ENCODE results near the gene SPINK14. TPM values are rescaled to one million over a fixed set of nuclear protein-coding genes. Genes with fewer than 3 reads are reported as not detected.

The SPINK14 gene
- not detected in 5 replicates for total RNA-seq (2022; extraction: Qiagen RNA extraction)

GRCh38 chr5:148168246-148168645 lies at the start of gene SPINK14:
Gene SPINK14, plus strand, starts transcription at chr5:148168546. Its CDS starts 1,187 bp downstream, at chr5:148169733.

GRCh38 chr5:148202531-148203203 lies 34.3 kb downstream of the SPINK14 start, which contains the start of gene SPINK6:
Gene SPINK6, plus strand, starts transcription at chr5:148203042. Its CDS starts 55 bp downstream, at chr5:148203097.

Other genes starting within 250 kb of the SPINK14 start
- gene SPINK5, start 104.6 kb upstream of the SPINK14 start, total RNA-seq (2022; extraction: Qiagen RNA extraction), result not detected in 5 replicates
- gene SPINK6, start 34.5 kb downstream of the SPINK14 start, total RNA-seq (2022; extraction: Qiagen RNA extraction), result 0.27 to 1.4 TPM (median 0.39 TPM) in 5 replicates
- gene MARCOL, start 70.0 kb downstream of the SPINK14 start, total RNA-seq (2022; extraction: Qiagen RNA extraction), result not detected in 5 replicates
- 0.13 to 0.31 TPM (median 0.19 TPM) in 4 of 5 replicates, not detected in the other for gene SPINK13, start 100.2 kb downstream of the SPINK14 start, total RNA-seq (2022; extraction: Qiagen RNA extraction)
- gene SPINK7, start 143.9 kb downstream of the SPINK14 start, total RNA-seq (2022; extraction: Qiagen RNA extraction), result not detected in 5 replicates
- not detected in 5 replicates for gene SPINK9, start 167.0 kb downstream of the SPINK14 start, total RNA-seq (2022; extraction: Qiagen RNA extraction)
- gene FBXO38, start 215.4 kb downstream of the SPINK14 start, total RNA-seq (2022; extraction: Qiagen RNA extraction), result 16.9 to 21.4 TPM (median 19.7 TPM) in 5 replicates

Data from A549 treated with dexamethasone at 1 μM for 4 hours (cell line).